ENCODE results near the gene GCK. TPM values are rescaled to one million over a fixed set of nuclear protein-coding genes. Genes with fewer than 3 reads are reported as not detected.

The GCK gene
- total RNA-seq, 1 donor from 2014 or later: 1.7 TPM

DNA sequence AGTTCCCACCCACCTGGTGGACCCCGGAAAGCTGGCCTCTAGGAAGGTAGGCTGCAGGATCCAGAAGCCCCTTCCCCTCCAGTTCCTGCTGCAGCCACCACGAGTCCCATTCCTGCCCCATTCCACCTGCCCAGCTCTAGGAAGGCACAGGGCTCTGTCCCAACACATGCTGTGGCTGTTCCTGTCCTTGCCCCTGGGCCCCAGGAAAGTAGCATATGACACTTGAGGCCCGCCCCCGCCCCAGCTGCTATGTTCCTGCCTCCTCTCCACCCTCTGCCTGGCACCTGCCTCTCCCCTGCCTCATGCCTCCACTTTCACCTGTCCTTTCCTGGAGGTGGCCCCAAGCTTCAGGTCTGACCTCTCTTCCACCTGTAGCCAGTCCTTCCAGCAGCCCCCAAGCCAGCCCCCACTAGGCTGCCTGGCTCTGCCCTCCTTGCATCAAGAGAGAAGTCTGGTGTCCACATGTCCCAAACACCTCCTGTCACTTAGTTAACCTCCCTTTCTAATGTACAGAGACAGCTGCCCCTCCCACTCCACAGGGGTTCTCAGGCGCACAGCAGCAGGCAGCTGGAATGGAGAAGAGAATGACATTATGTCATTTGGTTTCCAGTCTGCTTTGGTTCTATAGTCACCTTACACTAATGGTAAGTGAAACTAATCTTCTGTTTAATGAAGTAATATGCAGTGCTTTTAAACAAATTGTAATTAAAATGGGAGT is 34.3 kb upstream of the GCK start:
- Histone ChIP-seq H3K4me1 (no peaks in the 10 kb centered on the region), H3K36me3 (no peaks in the 10 kb centered on the region), H3K4me3 (no peak overlapping the region), H3K9me3 (no peaks in the 10 kb centered on the region), H3K27ac (no peak overlapping the region), H3K27me3 (peaks cover 5% of the 10 kb centered on the region)
- TF ChIP-seq POLR2A (IDR thresholded peaks at IDR 0.05) (no peak), POLR2AphosphoS5 (IDR thresholded peaks at IDR 0.05; ENCODE audit: insufficient read depth in 1 of 2, low read depth in 1 of 2) (no peak)
- TF ChIP-seq, protein P1, sequence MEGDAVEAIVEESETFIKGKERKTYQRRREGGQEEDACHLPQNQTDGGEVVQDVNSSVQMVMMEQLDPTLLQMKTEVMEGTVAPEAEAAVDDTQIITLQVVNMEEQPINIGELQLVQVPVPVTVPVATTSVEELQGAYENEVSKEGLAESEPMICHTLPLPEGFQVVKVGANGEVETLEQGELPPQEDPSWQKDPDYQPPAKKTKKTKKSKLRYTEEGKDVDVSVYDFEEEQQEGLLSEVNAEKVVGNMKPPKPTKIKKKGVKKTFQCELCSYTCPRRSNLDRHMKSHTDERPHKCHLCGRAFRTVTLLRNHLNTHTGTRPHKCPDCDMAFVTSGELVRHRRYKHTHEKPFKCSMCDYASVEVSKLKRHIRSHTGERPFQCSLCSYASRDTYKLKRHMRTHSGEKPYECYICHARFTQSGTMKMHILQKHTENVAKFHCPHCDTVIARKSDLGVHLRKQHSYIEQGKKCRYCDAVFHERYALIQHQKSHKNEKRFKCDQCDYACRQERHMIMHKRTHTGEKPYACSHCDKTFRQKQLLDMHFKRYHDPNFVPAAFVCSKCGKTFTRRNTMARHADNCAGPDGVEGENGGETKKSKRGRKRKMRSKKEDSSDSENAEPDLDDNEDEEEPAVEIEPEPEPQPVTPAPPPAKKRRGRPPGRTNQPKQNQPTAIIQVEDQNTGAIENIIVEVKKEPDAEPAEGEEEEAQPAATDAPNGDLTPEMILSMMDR (IDR thresholded peaks at IDR 0.05): no peak
- intact Hi-C loops (cut with DNase I): no loop called here
- DNase-seq (ENCODE audit: extremely low spot score in 2 of 2): no peak

DNA sequence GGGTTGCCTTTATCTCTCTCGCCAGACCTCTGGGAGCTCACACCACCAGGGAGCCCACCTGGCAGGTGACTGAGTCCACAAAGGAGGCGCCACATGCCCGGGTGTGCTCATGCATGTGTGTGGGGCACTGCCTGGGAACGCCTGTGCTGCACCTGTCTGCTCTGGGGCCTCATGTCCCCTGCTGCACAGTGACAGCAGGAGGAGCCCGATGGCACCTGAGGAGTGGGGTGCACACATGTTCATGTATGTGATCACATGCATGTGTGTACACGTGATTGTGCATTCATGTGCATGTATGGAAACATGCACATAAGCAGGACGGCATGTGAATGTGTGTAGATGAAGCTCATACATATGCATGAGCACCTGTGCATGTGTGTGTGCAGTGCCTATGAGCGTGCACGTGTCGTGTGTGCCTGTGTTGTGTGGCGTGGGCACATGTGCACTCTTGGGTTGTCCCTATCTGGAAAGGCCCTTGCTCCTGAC is 33.6 kb upstream of the GCK start:
- no peak for DNase-seq (ENCODE audit: extremely low spot score in 2 of 2)
- TF ChIP-seq, protein P1 (IDR thresholded peaks at IDR 0.05): no peak
- TF ChIP-seq POLR2AphosphoS5 (IDR thresholded peaks at IDR 0.05; ENCODE audit: insufficient read depth in 1 of 2, low read depth in 1 of 2): no peak
- no peak for TF ChIP-seq POLR2A (IDR thresholded peaks at IDR 0.05)
- Histone ChIP-seq H3K4me3 (no peak overlapping the region), H3K27ac (no peak overlapping the region), H3K9me3 (no peaks in the 10 kb centered on the region), H3K4me1 (no peaks in the 10 kb centered on the region), H3K36me3 (no peaks in the 10 kb centered on the region), H3K27me3 (peaks cover 5% of the 10 kb centered on the region)
- intact Hi-C loops (cut with DNase I): no loop called here

DNA sequence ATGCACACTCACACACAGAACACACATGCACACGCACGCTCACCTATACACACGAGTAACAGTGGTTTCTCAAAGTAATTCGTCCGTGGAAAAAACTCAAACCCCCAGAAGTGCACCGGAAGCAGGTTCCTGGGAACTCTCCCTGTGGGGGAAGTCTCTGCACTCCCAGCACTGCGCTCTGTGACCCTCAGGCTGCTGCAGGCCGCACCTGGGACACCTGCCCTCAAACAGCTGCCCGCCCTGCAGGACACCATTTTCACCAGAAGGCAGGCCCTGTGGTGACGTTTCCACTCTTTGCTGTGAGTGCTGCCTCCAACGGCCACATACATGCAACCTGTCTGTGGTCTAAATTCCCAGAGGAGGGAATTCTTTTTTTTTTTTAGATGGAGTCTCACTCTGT is 32.8 kb upstream of the GCK start:
- DNase-seq (ENCODE audit: extremely low spot score in 2 of 2): no peak
- intact Hi-C loops (cut with DNase I): no loop called here
- H3K4me3 ChIP-seq: no peak overlapping the region
- no peaks in the 10 kb centered on the region for H3K4me1 ChIP-seq
- no peaks in the 10 kb centered on the region for H3K36me3 ChIP-seq
- peaks cover 5% of the 10 kb centered on the region for H3K27me3 ChIP-seq
- no peak overlapping the region for H3K27ac ChIP-seq
- TF ChIP-seq, protein P1 (IDR thresholded peaks at IDR 0.05): no peak
- TF ChIP-seq POLR2A (IDR thresholded peaks at IDR 0.05) (no peak), POLR2AphosphoS5 (IDR thresholded peaks at IDR 0.05; ENCODE audit: insufficient read depth in 1 of 2, low read depth in 1 of 2) (no peak)
- no peaks in the 10 kb centered on the region for H3K9me3 ChIP-seq

- TF ChIP-seq, protein P1 (IDR thresholded peaks at IDR 0.05): no peak
- no peak for TF ChIP-seq POLR2AphosphoS5 (IDR thresholded peaks at IDR 0.05; ENCODE audit: insufficient read depth in 1 of 2, low read depth in 1 of 2)
- TF ChIP-seq POLR2A (IDR thresholded peaks at IDR 0.05): no peak
Measured at GRCh38 chr7:44221231-44221791, 32.1 kb upstream of the GCK start.

More at GRCh38 chr7:44221231-44221791, 32.1 kb upstream of the GCK start:
- Histone ChIP-seq H3K27ac (no peak overlapping the region), H3K9me3 (no peaks in the 10 kb centered on the region), H3K4me1 (no peaks in the 10 kb centered on the region), H3K4me3 (no peak overlapping the region), H3K36me3 (no peaks in the 10 kb centered on the region), H3K27me3 (peaks cover 5% of the 10 kb centered on the region)
- DNase-seq (ENCODE audit: extremely low spot score in 2 of 2): no peak
- intact Hi-C loops (cut with DNase I): no loop called here

Data from vagina (tissue), 2 donors.